H9 (cell line): ENCODE data around the gene CDC42EP5. TPM values are rescaled to one million over a fixed set of nuclear protein-coding genes. Genes with fewer than 3 reads are reported as not detected.

Experiments used
- DNase-seq: peaks from one replicate; pipeline ENCODE4 v3.0.0-alpha.2; 2017
- H2AFZ ChIP-seq: one replicate; pipeline ENCODE4 v1.6.1; 2013; ENCODE audit warnings: mild to moderate bottlenecking, low read length, control low read depth, moderate library complexity
- H2AK5ac ChIP-seq: 2 replicates; pipeline ENCODE4 v1.6.1; 2013; ENCODE audit warnings: low read length, control low read depth, mixed read lengths; ENCODE audit not compliant: insufficient read length
- H2BK120ac ChIP-seq: one replicate; pipeline ENCODE4 v1.6.1; 2013; ENCODE audit warnings: low read depth, mild to moderate bottlenecking, low read length, control low read depth, inconsistent platforms; ENCODE audit not compliant: poor library complexity, severe bottlenecking
- H2BK12ac ChIP-seq: 2 replicates; pipeline ENCODE4 v1.6.1; 2013; ENCODE audit warnings: low read length, control low read depth, mixed read lengths, low read depth; ENCODE audit not compliant: insufficient read length
- H2BK15ac ChIP-seq: 2 replicates; pipeline ENCODE4 v1.6.1; 2013; ENCODE audit warnings: low read depth, low read length, control low read depth
- H2BK20ac ChIP-seq: one replicate; pipeline ENCODE4 v1.6.1; 2013; ENCODE audit warnings: low read depth, mild to moderate bottlenecking, low read length, control low read depth, inconsistent platforms; ENCODE audit not compliant: poor library complexity, severe bottlenecking
- H2BK5ac ChIP-seq: 2 replicates; pipeline ENCODE4 v1.6.1; 2013; ENCODE audit warnings: low read length, control low read depth, mixed read lengths; ENCODE audit not compliant: insufficient read length
- H3K14ac ChIP-seq: 2 replicates; pipeline ENCODE4 v1.6.1; 2013; ENCODE audit warnings: low read length, control low read depth; ENCODE audit not compliant: insufficient read depth
- H3K18ac ChIP-seq: 2 replicates; pipeline ENCODE4 v1.6.1; 2013; ENCODE audit warnings: low read depth, mild to moderate bottlenecking, mixed read lengths, low read length, control low read depth; ENCODE audit not compliant: insufficient read length
- H3K23ac ChIP-seq: 2 replicates; pipeline ENCODE4 v1.6.1; 2013; ENCODE audit warnings: low read length, control low read depth, mixed read lengths, low read depth; ENCODE audit not compliant: insufficient read length
- H3K23me2 ChIP-seq: 2 replicates; pipeline ENCODE4 v1.6.1; 2013; ENCODE audit warnings: low read depth, mild to moderate bottlenecking, mixed read lengths, low read length, control low read depth; ENCODE audit not compliant: insufficient read length, poor library complexity, severe bottlenecking
- H3K27ac ChIP-seq: 2 replicates; pipeline ENCODE4 v1.5.1; 2013; ENCODE audit warnings: low read length, control low read depth, mixed read lengths, low read depth; ENCODE audit not compliant: insufficient read length
- H3K27me3 ChIP-seq: 2 replicates; pipeline ENCODE4 v1.6.1; 2013; ENCODE audit warnings: low read length, control low read depth, inconsistent platforms; ENCODE audit not compliant: insufficient read depth
- H3K4ac ChIP-seq: 2 replicates; pipeline ENCODE4 v1.6.1; 2013; ENCODE audit warnings: low read depth, mild to moderate bottlenecking, control low read depth, inconsistent platforms, low read length, moderate library complexity
- H3K4me1 ChIP-seq: 2 replicates; pipeline ENCODE4 v1.6.1; 2013; ENCODE audit warnings: low read length, control low read depth, inconsistent platforms; ENCODE audit not compliant: insufficient read depth
- H3K4me2 ChIP-seq: 2 replicates; pipeline ENCODE4 v1.6.1; 2013; ENCODE audit warnings: low read length, control low read depth, mixed read lengths; ENCODE audit not compliant: insufficient read length, insufficient read depth
- H3K56ac ChIP-seq: 2 replicates; pipeline ENCODE4 v1.6.1; 2013; ENCODE audit warnings: low read depth, mild to moderate bottlenecking, mixed read lengths, low read length, control low read depth; ENCODE audit not compliant: insufficient read length
- H3K79me1 ChIP-seq: 2 replicates; pipeline ENCODE4 v1.6.1; 2013; ENCODE audit warnings: low read depth, mild to moderate bottlenecking, moderate library complexity, low read length, control low read depth, inconsistent platforms; ENCODE audit not compliant: insufficient read depth, poor library complexity, severe bottlenecking
- H3K79me2 ChIP-seq: 2 replicates; pipeline ENCODE4 v1.6.1; 2013; ENCODE audit warnings: low read length, control low read depth, inconsistent platforms; ENCODE audit not compliant: insufficient read depth
- H3K9ac ChIP-seq: 2 replicates; pipeline ENCODE4 v1.6.1; 2013; ENCODE audit warnings: low read length, control low read depth, mixed read lengths; ENCODE audit not compliant: insufficient read length; ENCODE audit errors: extremely low read depth
- H3K9me3 ChIP-seq: one replicate; pipeline ENCODE4 v1.6.1; 2013; ENCODE audit warnings: low read depth, low read length, inconsistent platforms; ENCODE audit not compliant: control insufficient read depth
- H3T11ph ChIP-seq: one replicate; pipeline ENCODE4 v1.6.1; 2013; ENCODE audit warnings: mild to moderate bottlenecking, low read length, control low read depth, inconsistent platforms
- H4K20me1 ChIP-seq: one replicate; pipeline ENCODE4 v1.6.1; 2013; ENCODE audit not compliant: control insufficient read depth, insufficient read length, insufficient read depth
- H4K5ac ChIP-seq: 2 replicates; pipeline ENCODE4 v1.6.1; 2013; ENCODE audit warnings: low read depth, mild to moderate bottlenecking, mixed read lengths, low read length, control low read depth; ENCODE audit not compliant: insufficient read length
- H4K8ac ChIP-seq: replicated peaks from 2 replicates; pipeline ENCODE4 v1.6.1; 2013; ENCODE audit warnings: low read length, control low read depth, mixed read lengths, low read depth; ENCODE audit not compliant: insufficient read length
- H4K91ac ChIP-seq: 2 replicates; pipeline ENCODE4 v1.6.1; 2013; ENCODE audit warnings: low read depth, mild to moderate bottlenecking, moderate library complexity, mixed read lengths, low read length, control low read depth; ENCODE audit not compliant: insufficient read length
- H3K27ac Mint-ChIP-seq, 3 experiments: 2 replicates in 2 of 3; 3 replicates in 1 of 3; pipeline ENCODE4 v1.8.0; 2020 to 2021; ENCODE audit warnings: mixed read lengths in 3 of 3, mild to moderate bottlenecking in 1 of 3, moderate library complexity in 1 of 3
- H3K27me3 Mint-ChIP-seq: 2 replicates; pipeline ENCODE4 v1.8.0; 2021; ENCODE audit warnings: low read depth, mild to moderate bottlenecking, moderate library complexity, mixed read lengths
- H3K36me3 Mint-ChIP-seq, 3 experiments: 2 replicates in 2 of 3; 3 replicates in 1 of 3; pipeline ENCODE4 v1.8.0; 2020 to 2021; ENCODE audit warnings: low read depth in 3 of 3, mixed read lengths in 3 of 3; ENCODE audit not compliant: insufficient read depth in 1 of 3
- H3K4me1 Mint-ChIP-seq, 2 experiments: 2 replicates each; pipeline ENCODE4 v1.8.0; 2020; ENCODE audit warnings: mixed read lengths in 2 of 2
- H3K4me3 Mint-ChIP-seq, 2 experiments: 2 replicates in 1 of 2; 3 replicates in 1 of 2; pipeline ENCODE4 v1.8.0; 2020 to 2021; ENCODE audit warnings: mild to moderate bottlenecking in 2 of 2, mixed read lengths in 2 of 2, moderate library complexity in 1 of 2
- H3K9me3 Mint-ChIP-seq, 2 experiments: 2 replicates in 1 of 2; 3 replicates in 1 of 2; pipeline ENCODE4 v1.8.0; 2020; ENCODE audit warnings: mild to moderate bottlenecking in 2 of 2, mixed read lengths in 2 of 2, moderate library complexity in 1 of 2
- CTCF ChIP-seq: fragments of 200-600 bp; sonication (generic); conservative IDR thresholded peaks from 3 replicates; pipeline ENCODE4 v1.8.0; 2021; ENCODE audit warnings: antibody characterized with exemption, mild to moderate bottlenecking
- WGBS: extraction: QIAGEN DNeasy Blood & Tissue Kit; methylation state at CpG from one replicate; pipeline ENCODE4 v1.1.7; 2013; ENCODE audit warnings: missing lambda C conversion rate, low lambda C conversion rate, mixed read lengths; ENCODE audit not compliant: insufficient read length; ENCODE audit errors: extremely low coverage; 5-methylcytosine and 5-hydroxymethylcytosine counted together
- total RNA-seq: library from RNA; stranded (reverse); gene quantifications from 2 replicates; pipeline ENCODE4 v1.2.1, GENCODE V29; 2021

CDC42EP5 gene
- total RNA-seq, 1 experiment from 2014 or later = 1.6 TPM

- no peak overlapping the region for H3K4me3 Mint-ChIP-seq
- H2AFZ ChIP-seq = no peak overlapping the region
Observed at GRCh38 chr19:54481326-54481930, 8.3 kb upstream of the CDC42EP5 start.

More at GRCh38 chr19:54481326-54481930, 8.3 kb upstream of the CDC42EP5 start:
- WGBS = no CpG with 5 or more reads among the region's 16 CpGs
- H3K23me2 ChIP-seq = no peaks in the 10 kb centered on the region
- Mint-ChIP-seq H3K27me3 (peaks cover 15% of the 10 kb centered on the region), H3K4me1 (peaks cover 4 to 5% of the 10 kb centered on the region in 2 experiments; a peak in 3 of 4 replicates), H3K27ac (no peak overlapping the region), H3K36me3 (peaks cover 0 to 5% (median 0%) of the 10 kb centered on the region in 3 experiments; a peak in 1 of 7 replicates), H3K9me3 (peaks cover 13 to 38% of the 10 kb centered on the region in 2 experiments)
- H3K79me1 ChIP-seq = no peaks in the 10 kb centered on the region
- H2BK12ac ChIP-seq = no peak overlapping the region
- H3K9me3 ChIP-seq = no peaks in the 10 kb centered on the region
- no peak overlapping the region for H2BK20ac ChIP-seq
- TF ChIP-seq CTCF = peak; percentile 82
- no peak overlapping the region for H2BK15ac ChIP-seq
- no peak overlapping the region for H4K91ac ChIP-seq
- H3K27me3 ChIP-seq = no peaks in the 10 kb centered on the region
- H2BK120ac ChIP-seq = no peak overlapping the region
- H3K27ac ChIP-seq = no peak overlapping the region
- no peak overlapping the region for H3T11ph ChIP-seq
- H3K4me1 ChIP-seq = no peaks in the 10 kb centered on the region; the same call in 1 of the 2 replicates
- no peak overlapping the region for H3K14ac ChIP-seq
- H3K4me2 ChIP-seq = no peak overlapping the region
- H3K18ac ChIP-seq = no peak overlapping the region
- no peak overlapping the region for H3K56ac ChIP-seq
- no peak overlapping the region for H3K4ac ChIP-seq
- H4K20me1 ChIP-seq = no peaks in the 10 kb centered on the region
- H4K5ac ChIP-seq = no peak overlapping the region
- DNase-seq = peak; percentile 85
- H3K9ac ChIP-seq = no peak overlapping the region
- no peak overlapping the region for H2BK5ac ChIP-seq
- H3K23ac ChIP-seq = no peak overlapping the region
- no peak overlapping the region for H2AK5ac ChIP-seq
- H4K8ac ChIP-seq = no peak overlapping the region
- no peaks in the 10 kb centered on the region for H3K79me2 ChIP-seq
